GM10847 (cell line): ENCODE results near the gene RING1.

Experiments
- POLR2A ChIP-seq: IDR thresholded peaks from 2 replicates; pipeline ENCODE4 v1.6.1; 2011; ENCODE audit not compliant: insufficient read length; ENCODE audit errors: extremely low read depth

Gene RING1

GRCh38 chr6:33169291-33170175 is 38.8 kb upstream of the RING1 start:
- no peak for TF ChIP-seq POLR2A

GRCh38 chr6:33170176-33171015 is 37.9 kb upstream of the RING1 start:
- no peak for TF ChIP-seq POLR2A

GRCh38 chr6:33171016-33171879 is 37.1 kb upstream of the RING1 start:
- TF ChIP-seq POLR2A: no peak

GRCh38 chr6:33171880-33172687 is 36.2 kb upstream of the RING1 start:
- no peak for TF ChIP-seq POLR2A

- no peak for TF ChIP-seq POLR2A
Measured at GRCh38 chr6:33172688-33173534, 35.4 kb upstream of the RING1 start.

- no peak for TF ChIP-seq POLR2A
Measured at GRCh38 chr6:33173535-33174180, 34.6 kb upstream of the RING1 start.

GRCh38 chr6:33174784-33175183 is 33.5 kb upstream of the RING1 start:
- TF ChIP-seq POLR2A: no peak

- TF ChIP-seq POLR2A: no peak
Measured at GRCh38 chr6:33175436-33176069, 32.7 kb upstream of the RING1 start.

GRCh38 chr6:33176906-33177305 is 31.4 kb upstream of the RING1 start:
- TF ChIP-seq POLR2A: no peak

- no peak for TF ChIP-seq POLR2A
Measured at GRCh38 chr6:33177552-33178446, 30.5 kb upstream of the RING1 start.

GRCh38 chr6:33178755-33179475 is 29.4 kb upstream of the RING1 start:
- no peak for TF ChIP-seq POLR2A
